Transverse colon (tissue), 4 donors: ENCODE data around the gene ANKRD11. TPM values are rescaled to one million over a fixed set of nuclear protein-coding genes. Genes with fewer than 3 reads are reported as not detected.

Experiments
- DNase-seq: peaks from one replicate; pipeline ENCODE4 v3.0.0-alpha.2; 2019
- H3K27ac ChIP-seq, 4 donors: fragments of 200-600 bp; sonication (generic); 2 replicates each; pipeline ENCODE4 v1.5.1; 2016 to 2018; ENCODE audit warnings: inconsistent platforms in 4 of 4
- H3K27me3 ChIP-seq: fragments of 200-600 bp; sonication (generic); 2 replicates; pipeline ENCODE4 v1.5.1; 2017; ENCODE audit warnings: inconsistent platforms
- H3K36me3 ChIP-seq, 4 donors: fragments of 200-600 bp; sonication (generic); 2 replicates each; pipeline ENCODE4 v1.5.1; 2017 to 2019; ENCODE audit warnings: inconsistent platforms in 4 of 4
- H3K4me1 ChIP-seq, 4 donors: fragments of 200-600 bp; sonication (generic); 2 replicates each; pipeline ENCODE4 v1.5.1; 2017 to 2020; ENCODE audit warnings: inconsistent platforms in 4 of 4
- H3K4me3 ChIP-seq, 4 donors: fragments of 200-600 bp; sonication (generic); 1 replicate in 1 of 4; 2 replicates in 3 of 4; pipeline versions ENCODE4 v1.5.1 to v1.6.1; 2017 to 2019; ENCODE audit warnings: inconsistent platforms in 4 of 4
- H3K9me3 ChIP-seq, 2 donors: fragments of 200-600 bp; sonication (generic); 2 replicates each; pipeline ENCODE4 v1.5.1; 2017 to 2019; ENCODE audit warnings: inconsistent platforms in 2 of 2
- EP300 ChIP-seq: sonication (generic); formaldehyde crosslinking; IDR thresholded peaks from one replicate; pipeline ENCODE4 v1.6.1; 2017; ENCODE audit warnings: antibody characterized with exemption, low read depth
- POLR2A ChIP-seq: fragments of 450-650 bp; IDR thresholded peaks from one replicate; pipeline ENCODE4 v1.6.1; 2016; ENCODE audit warnings: antibody characterized with exemption, mild to moderate bottlenecking, moderate library complexity
- POLR2AphosphoS5 ChIP-seq, 3 donors: sonication (generic); formaldehyde crosslinking; IDR thresholded peaks; one replicate each; pipeline ENCODE4 v1.6.1; 2016; ENCODE audit warnings: antibody characterized with exemption in 3 of 3
- WGBS, 2 donors: methylation state at CpG; one replicate each; pipeline ENCODE4 v1.1.5; 2018; ENCODE audit warnings: low coverage in 1 of 2; 5-methylcytosine and 5-hydroxymethylcytosine counted together
- in situ Hi-C, 4 donors: fragments of 200-750 bp; cut with MboI; loops; one replicate each; pipeline versions ENCODE4 v1.15.0 to v1.15.1; 2017; ENCODE audit warnings: low sequenced_read_pairs in 3 of 4, low pct_ligation_motif_present in 1 of 4, low pct_unique_long_range_greater_than_20kb in 1 of 4
- intact Hi-C: fragments of 100-400 bp; cut with DNase I; formaldehyde crosslinking; loops from one replicate; pipeline ENCODE4 v1.15.1; 2023; ENCODE audit warnings: low total_unique reads
- total RNA-seq, 4 donors: library from RNA; depleted of rRNA; stranded (reverse); fragments of >200 nt; gene quantifications; one replicate each; pipeline ENCODE4 v1.1.0, GENCODE V29; 2016
- TF ChIP-seq, protein P1 (sequence below), 5 experiments: fragments of 200-600 bp in 3 of 5; fragments of 450-650 bp in 2 of 5; sonication (generic) in 3 of 5; IDR thresholded peaks; 1 replicate in 2 of 5; 2 replicates in 3 of 5; pipeline ENCODE4 v1.5.1; 2016 to 2017; ENCODE audit warnings: antibody characterized with exemption in 5 of 5, inconsistent platforms in 3 of 5, mild to moderate bottlenecking in 2 of 5, moderate library complexity in 1 of 5

ANKRD11 gene
- total RNA-seq, 4 donors from 2014 or later = 109 to 281 (median 142) TPM

DNA sequence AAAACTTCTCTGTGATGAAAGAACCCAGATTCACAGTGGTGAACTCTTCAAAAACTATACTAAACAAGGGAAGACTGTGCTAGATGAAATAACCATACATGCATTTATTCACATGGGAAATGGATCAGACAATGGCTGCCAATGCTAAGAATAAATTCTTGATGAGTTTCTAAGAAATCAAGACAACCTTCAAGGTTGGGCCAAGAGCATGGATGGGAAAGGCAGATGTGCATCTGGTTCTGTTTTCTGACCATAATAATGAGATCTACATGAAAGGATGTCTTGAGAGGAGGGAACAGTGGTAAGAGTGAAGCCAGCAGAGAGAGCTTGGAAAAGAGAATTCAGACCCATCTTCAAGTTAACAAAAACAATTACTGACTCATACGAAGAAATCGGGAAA is 31.4 kb downstream of the ANKRD11 start:
- 78 to 84% methylated on average over 2 of the region's 2 CpGs for WGBS, 2 donors
- TF ChIP-seq, protein P1, sequence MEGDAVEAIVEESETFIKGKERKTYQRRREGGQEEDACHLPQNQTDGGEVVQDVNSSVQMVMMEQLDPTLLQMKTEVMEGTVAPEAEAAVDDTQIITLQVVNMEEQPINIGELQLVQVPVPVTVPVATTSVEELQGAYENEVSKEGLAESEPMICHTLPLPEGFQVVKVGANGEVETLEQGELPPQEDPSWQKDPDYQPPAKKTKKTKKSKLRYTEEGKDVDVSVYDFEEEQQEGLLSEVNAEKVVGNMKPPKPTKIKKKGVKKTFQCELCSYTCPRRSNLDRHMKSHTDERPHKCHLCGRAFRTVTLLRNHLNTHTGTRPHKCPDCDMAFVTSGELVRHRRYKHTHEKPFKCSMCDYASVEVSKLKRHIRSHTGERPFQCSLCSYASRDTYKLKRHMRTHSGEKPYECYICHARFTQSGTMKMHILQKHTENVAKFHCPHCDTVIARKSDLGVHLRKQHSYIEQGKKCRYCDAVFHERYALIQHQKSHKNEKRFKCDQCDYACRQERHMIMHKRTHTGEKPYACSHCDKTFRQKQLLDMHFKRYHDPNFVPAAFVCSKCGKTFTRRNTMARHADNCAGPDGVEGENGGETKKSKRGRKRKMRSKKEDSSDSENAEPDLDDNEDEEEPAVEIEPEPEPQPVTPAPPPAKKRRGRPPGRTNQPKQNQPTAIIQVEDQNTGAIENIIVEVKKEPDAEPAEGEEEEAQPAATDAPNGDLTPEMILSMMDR (IDR thresholded peaks at IDR 0.05) = no peak
- no peak for TF ChIP-seq POLR2A
- no peak for TF ChIP-seq POLR2AphosphoS5 (IDR thresholded peaks at IDR 0.05)
- no peak for TF ChIP-seq EP300
- intact Hi-C loops = no loop called here

DNA sequence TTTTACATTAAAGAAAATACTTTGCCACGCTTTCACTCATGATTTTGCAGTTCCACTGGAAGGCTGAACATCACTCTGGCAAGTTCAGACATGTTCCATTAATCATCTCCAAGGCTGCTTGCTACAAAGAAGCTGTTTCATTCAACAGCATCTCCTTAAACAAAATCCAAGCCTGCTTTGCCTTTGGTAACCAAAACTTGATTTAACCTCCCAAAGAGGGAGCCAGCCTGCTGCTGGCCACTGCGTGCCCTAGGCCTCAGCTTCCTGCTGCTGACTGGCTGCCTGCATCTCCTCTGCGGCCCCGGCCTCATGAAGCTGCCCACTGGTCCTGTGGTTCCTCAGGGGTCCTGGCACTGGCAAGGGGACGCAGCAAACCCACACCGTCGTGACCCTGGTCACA is 31.8 kb downstream of the ANKRD11 start:
- H3K36me3 ChIP-seq = no peaks in the 10 kb centered on the region
- no peaks in the 10 kb centered on the region for H3K9me3 ChIP-seq
- no peak overlapping the region for H3K27ac ChIP-seq
- no peak for TF ChIP-seq POLR2A
- no peak for TF ChIP-seq EP300
- TF ChIP-seq, protein P1 (IDR thresholded peaks at IDR 0.05) = no peak
- no peak for TF ChIP-seq POLR2AphosphoS5 (IDR thresholded peaks at IDR 0.05)
- DNase-seq = no peak
- intact Hi-C loops = no loop called here
- 73 to 92% methylated on average over 3 to 7 of the region's 7 CpGs for WGBS, 2 donors
- no peak overlapping the region for H3K4me3 ChIP-seq
- H3K4me1 ChIP-seq = peaks cover 7 to 24% (median 17%) of the 10 kb centered on the region in 4 donors
- H3K27me3 ChIP-seq = no peaks in the 10 kb centered on the region
- in situ Hi-C loops = no loop called here

More for the DNA sequence above, 31.4 kb downstream of the ANKRD11 start:
- in situ Hi-C loops = no loop called here
- Histone ChIP-seq H3K4me1 (peaks cover 3 to 19% (median 13%) of the 10 kb centered on the region in 4 donors), H3K36me3 (no peaks in the 10 kb centered on the region), H3K27me3 (no peaks in the 10 kb centered on the region), H3K9me3 (no peaks in the 10 kb centered on the region), H3K4me3 (no peak overlapping the region), H3K27ac (no peak overlapping the region)
- DNase-seq = no peak

DNA sequence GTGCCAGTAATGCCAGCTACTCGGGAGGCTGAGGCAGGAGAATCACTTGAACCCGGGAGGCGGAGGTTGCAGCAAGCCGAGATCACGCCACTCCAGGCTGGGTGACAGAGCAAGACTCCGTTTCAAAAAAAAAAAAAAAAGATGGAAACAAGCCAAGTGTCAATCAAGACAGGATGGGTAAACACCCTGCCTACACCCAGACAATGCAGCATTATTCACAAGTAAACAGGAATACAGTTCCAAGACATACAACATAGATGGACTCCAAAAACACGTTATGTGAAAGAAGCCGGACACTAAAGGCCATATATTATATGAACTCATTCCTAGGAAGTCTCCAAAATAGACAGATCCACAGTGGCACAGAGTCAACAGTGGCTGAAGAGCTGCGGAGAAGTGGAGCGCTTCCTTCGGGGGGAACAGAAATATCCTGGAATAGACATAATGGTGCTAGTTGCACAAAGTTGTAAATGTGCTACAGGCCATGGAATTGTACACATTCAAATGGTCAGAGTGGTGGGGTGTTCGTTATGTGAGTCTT is 33.9 kb downstream of the ANKRD11 start:
- Histone ChIP-seq H3K36me3 (no peaks in the 10 kb centered on the region), H3K9me3 (no peaks in the 10 kb centered on the region), H3K27ac (no peak overlapping the region), H3K4me1 (peaks cover 15 to 41% (median 31%) of the 10 kb centered on the region in 4 donors), H3K27me3 (no peaks in the 10 kb centered on the region), H3K4me3 (no peak overlapping the region)
- WGBS, 2 donors = 81 to 83% methylated on average over 12 of the region's 12 CpGs
- in situ Hi-C loops = no loop called here
- intact Hi-C loops = no loop called here
- no peak for TF ChIP-seq POLR2AphosphoS5 (IDR thresholded peaks at IDR 0.05)
- TF ChIP-seq EP300 = no peak
- TF ChIP-seq, protein P1 (IDR thresholded peaks at IDR 0.05) = no peak
- no peak for TF ChIP-seq POLR2A
- no peak for DNase-seq

DNA sequence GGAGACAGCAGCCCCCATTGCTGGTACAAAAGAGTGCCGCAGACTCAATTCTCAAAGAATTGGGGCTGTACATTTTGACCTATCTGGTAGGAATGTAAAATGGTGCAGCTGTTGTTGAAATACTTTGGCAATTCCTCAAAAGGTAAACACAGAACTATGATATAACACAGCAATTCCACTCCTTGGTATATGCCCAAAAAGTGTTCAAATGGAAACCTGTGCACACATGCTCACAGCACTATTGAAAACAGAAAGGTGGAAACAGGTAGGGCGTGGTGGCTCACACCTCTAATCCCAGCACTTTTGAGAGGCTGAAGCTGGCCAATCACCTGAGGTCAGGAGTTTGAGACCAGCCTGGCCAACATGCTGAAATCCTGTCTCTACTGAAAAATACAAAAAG is 34.7 kb downstream of the ANKRD11 start:
- no peak overlapping the region for H3K27ac ChIP-seq
- no peak for DNase-seq
- TF ChIP-seq EP300 (no peak), POLR2AphosphoS5 (IDR thresholded peaks at IDR 0.05) (no peak), POLR2A (no peak)
- TF ChIP-seq, protein P1 (IDR thresholded peaks at IDR 0.05) = no peak
- H3K4me3 ChIP-seq = no peak overlapping the region
- no peaks in the 10 kb centered on the region for H3K27me3 ChIP-seq
- H3K9me3 ChIP-seq = no peaks in the 10 kb centered on the region
- in situ Hi-C loops = no loop called here
- no peaks in the 10 kb centered on the region for H3K36me3 ChIP-seq
- 94 to 100% methylated on average over 1 to 2 of the region's 2 CpGs for WGBS, 2 donors
- H3K4me1 ChIP-seq = peaks cover 15 to 48% (median 31%) of the 10 kb centered on the region in 4 donors
- intact Hi-C loops = no loop called here
